Measurements from ENCODE around the gene GPRC5A.
"Not testable (repeated sequence)": the region's sequence is repeated elsewhere in the genome, so short reads cannot be mapped to it uniquely, and the experiment has no call there.

The GPRC5A gene

GRCh38 chr12:12870465-12870864 is 20.9 kb upstream of the GPRC5A start:
- TF ChIP-seq CTCF (IDR thresholded peaks at IDR 0.05; ENCODE audit: insufficient read depth, missing control alignments) = no peak
- FAIRE-seq (no peak), DNase-seq (ENCODE audit: insufficient read length, low spot score) (no peak)

- no peak for DNase-seq (ENCODE audit: insufficient read length, low spot score)
- no peak for TF ChIP-seq CTCF (IDR thresholded peaks at IDR 0.05; ENCODE audit: insufficient read depth, missing control alignments)
- no peak for FAIRE-seq
Measured at GRCh38 chr12:12871587-12872138, 19.7 kb upstream of the GPRC5A start.

- FAIRE-seq (no peak), DNase-seq (ENCODE audit: insufficient read length, low spot score) (no peak)
- no peak for TF ChIP-seq CTCF (IDR thresholded peaks at IDR 0.05; ENCODE audit: insufficient read depth, missing control alignments)
Measured at GRCh38 chr12:12872139-12872933, 19.0 kb upstream of the GPRC5A start.

- DNase-seq (ENCODE audit: insufficient read length, low spot score) = no peak
- no peak for FAIRE-seq
- TF ChIP-seq CTCF (IDR thresholded peaks at IDR 0.05; ENCODE audit: insufficient read depth, missing control alignments) = no peak
Measured at GRCh38 chr12:12872934-12873275, 18.5 kb upstream of the GPRC5A start.

- no peak for TF ChIP-seq CTCF (IDR thresholded peaks at IDR 0.05; ENCODE audit: insufficient read depth, missing control alignments)
- no peak for FAIRE-seq
- DNase-seq (ENCODE audit: insufficient read length, low spot score) = no peak
Measured at GRCh38 chr12:12874029-12874428, 17.3 kb upstream of the GPRC5A start.

GRCh38 chr12:12875301-12875700 is 16.1 kb upstream of the GPRC5A start:
- DNase-seq (ENCODE audit: insufficient read length, low spot score); FAIRE-seq: not testable (repeated sequence)

GRCh38 chr12:12877153-12877768 is 14.1 kb upstream of the GPRC5A start:
- no peak for FAIRE-seq
- DNase-seq (ENCODE audit: insufficient read length, low spot score) = no peak
- no peak for TF ChIP-seq CTCF (IDR thresholded peaks at IDR 0.05; ENCODE audit: insufficient read depth, missing control alignments)

Data from D721Med (cell line).